Right renal pelvis (tissue), 4 donors: ENCODE results near the gene ING2. TPM values are rescaled to one million over a fixed set of nuclear protein-coding genes. Genes with fewer than 3 reads are reported as not detected.
A peak's percentile ranks its signal among the peaks of the same experiment; 100 is the strongest.
"Not testable (repeated sequence)": the region's sequence is repeated elsewhere in the genome, so short reads cannot be mapped to it uniquely, and the experiment has no call there.

Source experiments
- DNase-seq, 4 donors: peaks; one replicate each; pipeline ENCODE4 v3.0.0-alpha.2; 2013; ENCODE audit warnings: low read depth in 4 of 4, low spot score in 3 of 4, missing footprints in 1 of 4
- polyA plus RNA-seq, 4 donors: library from polyadenylated mRNA; unstranded; fragments of 120-200 nt; gene quantifications; one replicate each; pipeline ENCODE4 v1.2.1, GENCODE V29; 2013; ENCODE audit not compliant: insufficient read length in 4 of 4

The ING2 gene
- 10 to 100 TPM; 24.5 to 27.5 (median 25.8) TPM for polyA plus RNA-seq

GRCh38 chr4:183504930-183505610, at the start of gene ING2:
TSS of gene ING2 (plus strand) at chr4:183505058. CDS start at chr4:183505196, 138 bp downstream.
- DNase-seq = peak; percentile 14 to 68 (median 38)

GRCh38 chr4:183455431-183456195, 49.2 kb upstream of the ING2 start:
- DNase-seq = no peak

DNA sequence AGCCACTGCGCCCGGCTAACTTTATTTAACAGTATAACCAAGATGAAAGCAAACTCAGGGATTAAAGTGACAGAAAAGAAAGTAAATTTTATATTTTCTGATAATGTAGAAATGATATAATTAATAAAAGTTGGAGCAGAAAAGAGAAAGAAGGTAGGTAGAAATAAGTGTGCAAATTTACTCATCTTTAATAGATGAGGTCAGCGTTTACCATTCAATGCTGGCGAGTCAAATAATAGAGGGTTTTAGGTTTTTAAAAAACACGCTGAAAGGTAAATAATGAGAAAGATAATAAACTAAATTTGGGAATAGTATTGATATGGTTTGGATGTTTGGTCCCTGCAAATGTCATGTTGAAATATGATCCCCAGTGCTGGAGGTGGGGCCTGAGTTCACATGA, 46.9 kb upstream of the ING2 start:
- DNase-seq = no peak

GRCh38 chr4:183463903-183464619, 40.8 kb upstream of the ING2 start:
- DNase-seq = not testable (repeated sequence)

DNA sequence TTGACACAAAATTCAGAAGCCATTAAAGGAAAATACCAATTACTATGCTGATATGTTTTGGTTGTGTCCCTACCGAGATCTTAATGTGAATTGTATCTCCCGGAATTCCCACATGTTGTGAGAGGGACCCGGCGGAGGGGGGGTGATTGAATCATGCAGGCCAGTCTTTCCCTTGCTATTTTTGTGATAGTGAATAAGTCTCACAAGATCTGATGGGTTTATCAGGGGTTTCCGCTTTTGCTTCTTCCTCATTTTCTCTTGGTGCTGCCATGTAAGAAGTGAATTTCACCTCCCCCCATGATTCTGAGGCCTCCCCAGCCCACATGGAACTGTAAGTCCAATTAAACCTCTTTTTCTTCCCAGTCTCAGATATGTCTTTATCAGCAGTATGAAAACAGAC, 39.0 kb upstream of the ING2 start:
- DNase-seq = not testable (repeated sequence)

- no peak for DNase-seq
Measured at GRCh38 chr4:183467246-183467645, 37.6 kb upstream of the ING2 start.

DNA sequence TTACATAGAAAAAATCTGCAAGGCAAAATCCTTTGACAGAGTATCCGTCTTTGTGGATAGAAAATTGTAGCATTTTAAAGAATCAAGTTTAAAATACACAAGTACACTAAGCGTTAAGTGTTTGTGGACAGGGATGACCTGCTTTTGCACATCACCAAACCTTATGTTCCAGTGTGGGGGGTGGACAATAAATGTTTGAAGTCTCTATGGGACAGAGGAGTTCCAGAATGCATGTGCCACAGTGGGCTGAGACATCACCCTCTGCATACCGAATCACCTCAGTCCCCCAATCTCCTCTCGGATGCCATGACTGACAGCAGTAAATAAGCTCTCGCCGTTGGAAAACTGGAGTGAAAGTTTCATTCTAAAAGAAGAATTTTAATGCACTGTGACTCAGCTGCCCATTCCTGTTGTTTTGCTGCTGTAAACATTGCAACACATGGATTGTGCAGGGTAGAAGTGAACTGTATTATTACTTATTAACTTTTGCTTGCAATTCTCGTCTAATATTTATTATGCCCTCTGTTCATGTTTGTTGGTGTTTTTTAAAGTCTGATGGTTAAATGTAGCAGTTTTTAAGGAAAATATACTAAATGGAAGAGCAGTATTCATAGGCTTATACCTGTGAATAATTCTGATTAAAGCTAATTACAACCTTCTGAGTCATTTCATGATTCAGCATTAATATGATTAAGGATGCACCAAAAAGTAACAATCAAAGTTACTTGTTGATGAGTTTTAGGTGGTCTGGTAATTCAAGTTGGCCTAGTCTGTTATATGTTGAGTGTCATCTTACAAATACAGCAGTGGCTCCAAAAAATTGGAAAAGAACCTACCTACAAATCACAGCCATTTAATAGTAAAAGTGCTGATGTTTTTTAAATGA, 36.4 kb upstream of the ING2 start:
- no peak for DNase-seq

GRCh38 chr4:183469285-183469684, 35.6 kb upstream of the ING2 start:
- DNase-seq = no peak

DNA sequence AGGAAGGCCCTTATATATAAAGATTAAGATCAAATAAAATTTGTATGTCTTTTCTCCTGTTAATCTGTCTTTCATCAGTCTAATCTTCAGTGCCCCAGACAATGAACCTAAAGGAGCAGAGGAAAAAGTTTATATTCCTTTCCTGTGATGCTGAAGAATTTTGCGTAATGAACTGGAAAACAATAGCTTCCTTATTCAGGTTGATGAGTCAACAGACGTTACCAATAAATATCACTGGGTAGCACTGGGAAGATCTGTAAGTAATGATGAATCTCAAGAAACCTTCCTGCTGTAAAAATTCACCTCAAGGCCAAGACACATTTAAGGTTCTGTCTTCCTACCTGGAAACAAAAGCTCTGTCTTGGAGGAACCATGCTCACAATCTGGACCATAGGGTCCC, 34.9 kb upstream of the ING2 start:
- no peak for DNase-seq

- DNase-seq = no peak
Measured at GRCh38 chr4:183470821-183471220, 34.0 kb upstream of the ING2 start.

GRCh38 chr4:183471946-183472708, 32.7 kb upstream of the ING2 start:
- peak; percentile 60 to 77 (median 69) for DNase-seq

DNA sequence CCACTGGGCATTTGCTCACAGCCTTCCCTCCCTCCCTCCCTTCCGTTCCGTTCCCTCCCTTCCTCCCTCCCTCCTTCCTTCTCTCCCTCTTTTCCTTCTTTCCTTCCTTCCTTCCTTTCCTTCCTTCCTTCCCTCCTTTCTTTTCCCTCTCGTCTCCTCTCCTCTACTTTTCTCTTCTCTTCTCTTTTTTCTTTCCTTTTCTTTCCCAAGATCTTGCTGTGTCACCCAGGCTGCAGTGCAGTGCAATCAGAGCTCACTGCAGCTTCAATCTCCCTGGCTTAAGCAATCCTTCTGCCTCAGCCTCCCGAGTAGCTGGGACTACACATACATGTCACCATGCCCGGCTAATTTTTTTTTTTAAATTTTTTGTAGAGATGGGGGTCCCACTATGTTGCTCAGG, 26.7 kb upstream of the ING2 start:
- DNase-seq = no peak

DNA sequence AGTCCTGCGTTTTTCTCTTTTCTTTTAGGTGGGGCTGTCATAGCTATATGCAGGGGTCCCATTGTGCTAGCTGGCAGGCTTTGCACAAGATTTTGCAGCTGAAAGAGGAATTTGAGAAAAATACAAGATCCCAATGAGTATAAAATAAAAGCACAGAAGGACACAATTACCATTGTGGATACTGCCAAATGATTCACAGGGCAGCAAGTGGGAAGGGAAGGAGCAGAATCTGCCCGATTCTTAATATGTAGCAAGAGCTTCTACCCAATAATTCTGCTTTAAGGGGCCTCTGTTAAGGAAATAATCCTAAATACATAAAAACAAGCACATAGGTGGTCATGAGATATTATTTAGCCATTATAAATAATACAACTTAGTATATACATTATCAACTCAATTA, 25.9 kb upstream of the ING2 start:
- no peak for DNase-seq

DNA sequence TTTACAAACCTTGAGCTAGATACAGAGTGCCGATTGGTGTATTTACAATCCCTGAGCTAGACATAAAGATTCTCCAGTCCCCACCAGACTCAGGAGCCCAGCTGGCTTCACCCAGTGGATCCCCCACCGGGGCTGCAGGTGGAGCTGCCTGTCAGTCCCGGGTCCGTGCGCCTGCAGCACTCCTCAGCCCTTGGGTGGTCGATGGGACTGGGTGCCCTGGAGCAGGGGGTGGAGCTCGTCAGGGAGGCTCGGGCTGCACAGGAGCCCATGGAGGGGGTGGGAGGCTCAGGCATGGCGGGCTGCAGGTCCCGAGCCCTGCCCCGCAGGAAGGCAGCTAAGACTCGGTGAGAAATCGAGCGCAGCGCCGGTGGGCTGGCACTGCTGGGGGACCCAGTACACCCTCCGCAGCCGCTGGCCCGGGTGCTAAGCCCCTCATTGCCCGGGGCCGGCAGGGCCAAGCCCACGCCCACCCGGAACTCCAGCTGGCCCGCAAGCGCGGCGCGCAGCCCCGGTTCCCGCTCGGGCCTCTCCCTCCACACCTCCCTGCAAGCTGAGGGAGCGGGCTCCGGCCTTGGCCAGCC, 22.3 kb upstream of the ING2 start:
- DNase-seq = not testable (repeated sequence)

DNA sequence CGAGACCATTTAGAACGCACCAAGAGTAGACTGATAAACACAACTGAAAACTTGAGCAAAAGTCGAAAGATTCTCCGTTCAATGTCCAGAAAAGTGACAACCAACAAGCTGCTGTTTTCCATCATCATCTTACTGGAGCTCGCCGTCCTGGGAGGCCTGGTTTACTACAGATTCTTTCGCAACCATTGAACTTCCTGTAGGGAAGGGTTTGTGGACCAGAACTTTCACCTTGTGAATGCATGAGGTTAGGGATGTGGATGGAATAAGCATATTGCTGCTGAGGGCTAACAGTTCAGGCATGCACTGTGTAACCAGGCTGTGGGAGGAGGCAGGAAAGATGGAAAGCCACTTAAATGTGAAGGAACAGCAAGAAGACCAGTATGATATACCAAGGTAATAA, 20.9 kb upstream of the ING2 start:
- no peak for DNase-seq

GRCh38 chr4:183485411-183486160, 19.3 kb upstream of the ING2 start:
- no peak for DNase-seq

DNA sequence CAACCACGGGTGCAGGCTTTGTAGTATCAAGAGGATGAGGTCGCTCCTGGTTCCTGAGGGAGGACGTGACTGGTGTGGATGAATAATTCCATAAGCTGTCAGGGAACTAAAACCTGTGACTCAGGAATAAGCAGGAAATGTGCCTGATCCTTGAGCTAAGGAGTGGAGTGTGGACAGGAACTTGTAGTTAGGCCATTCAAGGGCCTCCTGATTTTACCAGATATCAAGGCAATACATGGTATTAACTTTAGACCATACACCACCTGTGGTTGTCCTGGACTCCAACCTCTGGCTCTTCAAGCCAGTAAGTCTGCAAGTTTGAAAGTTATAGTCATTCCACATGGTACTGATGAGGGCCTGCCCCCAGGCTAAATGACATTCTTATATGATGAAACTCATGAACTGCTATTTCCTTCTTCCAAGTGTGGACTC, 12.1 kb upstream of the ING2 start:
- DNase-seq = no peak

DNA sequence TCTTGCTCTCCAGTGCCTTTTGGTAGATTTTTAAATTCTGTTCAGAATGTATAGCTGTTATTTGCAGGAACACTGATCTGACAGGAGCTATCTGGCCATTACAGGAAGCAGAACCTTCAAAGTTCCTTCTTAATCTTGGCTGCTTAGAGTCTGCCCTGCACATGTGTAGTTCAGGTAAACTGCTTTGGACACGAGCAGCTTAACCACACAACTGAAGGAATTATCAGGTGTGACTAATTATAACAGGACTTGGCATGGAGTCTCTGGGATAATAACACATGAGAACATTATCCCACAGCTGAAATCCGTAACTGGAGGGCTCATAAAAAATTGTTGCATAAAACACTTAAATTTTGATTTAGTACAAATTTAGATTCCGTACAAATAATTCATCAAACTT, 11.6 kb upstream of the ING2 start:
- no peak for DNase-seq

DNA sequence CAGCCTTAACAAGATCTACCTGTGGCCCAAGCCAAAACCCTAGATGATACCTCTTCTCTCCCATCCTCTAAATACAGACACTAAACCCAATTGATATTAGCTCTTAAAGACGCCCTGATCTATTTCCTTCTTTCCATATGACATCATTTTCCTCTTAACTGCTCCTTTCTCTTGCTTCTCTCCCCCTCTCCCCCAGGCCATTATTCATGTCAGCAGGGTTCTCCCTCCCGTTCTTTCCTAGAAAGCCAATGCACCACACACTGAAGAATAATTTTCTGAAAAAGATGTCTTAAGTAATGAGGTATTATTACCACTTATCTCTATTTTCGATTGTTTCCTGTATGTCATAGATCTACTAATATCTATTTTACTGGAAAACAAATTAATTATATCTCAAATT, 9.7 kb upstream of the ING2 start:
- DNase-seq = no peak
